H1 (cell line): ENCODE measurements around the gene BAK1. TPM values are rescaled to one million over a fixed set of nuclear protein-coding genes. Genes with fewer than 3 reads are reported as not detected.

ENCODE experiments used
- GTF2F1 ChIP-seq: IDR thresholded peaks from 2 replicates; pipeline ENCODE4 v1.6.1; 2012; ENCODE audit warnings: low read depth, low read length, improper control_type of control experiment, borderline replicate concordance
- SIRT6 ChIP-seq: IDR thresholded peaks from one replicate; pipeline ENCODE4 v1.7.1; 2012; ENCODE audit warnings: low read length, inconsistent platforms
- polyA plus RNA-seq, 7 experiments: library from polyadenylated mRNA; depleted of rRNA in 3 of 7; stranded (reverse) in 5 of 7; unstranded in 2 of 7; fragments of >200 nt in 5 of 7; fragments of 200-250 nt in 2 of 7; gene quantifications; 1 replicate in 5 of 7; 2 replicates in 1 of 7; 4 replicates in 1 of 7; pipeline versions ENCODE4 v1.2.1 to v1.2.3, GENCODE V29; 2011 to 2013; ENCODE audit warnings: missing spikeins in 2 of 7, mixed read lengths in 2 of 7
- total RNA-seq: library from RNA; stranded (reverse); fragmentation: NEBNext Ultra II Directional; extraction: Animal tissue kit (Norgen Biotek cat#: 25700); gene quantifications from 2 replicates; pipeline ENCODE4 v1.2.1, GENCODE V29; 2021

The BAK1 gene
- total and polyA plus RNA-seq, 2 of the 8 experiments (the other 6 are each of a cell fraction or from before 2014, with no cell fraction given), result 43.3 to 43.4 TPM

GRCh38 chr6:33576668-33577067, 3.4 kb downstream of the BAK1 start (continued):
- no peak for TF ChIP-seq GTF2F1
- no peak for TF ChIP-seq SIRT6
